Thymus (tissue), 11 donors: ENCODE data around the gene NT5DC3. TPM values are rescaled to one million over a fixed set of nuclear protein-coding genes. Genes with fewer than 3 reads are reported as not detected.
"Not testable (repeated sequence)": the region's sequence is repeated elsewhere in the genome, so short reads cannot be mapped to it uniquely, and the experiment has no call there.

Experiments used
- DNase-seq, 9 donors: peaks; one replicate each; pipeline ENCODE4 v3.0.0-alpha.2; 2013; ENCODE audit warnings: low spot score in 9 of 9, low read depth in 6 of 9, missing footprints in 1 of 9
- H3K27ac ChIP-seq, 2 donors: one replicate each; pipeline ENCODE4 v1.5.1; 2013; ENCODE audit warnings: control low read depth in 1 of 2, low read depth in 1 of 2, low read length in 1 of 2, mild to moderate bottlenecking in 1 of 2, moderate library complexity in 1 of 2
- H3K27me3 ChIP-seq, 2 donors: one replicate each; pipeline ENCODE4 v1.5.1; 2013; ENCODE audit warnings: low read length in 1 of 2; ENCODE audit not compliant: control insufficient read depth in 2 of 2, insufficient read depth in 1 of 2
- H3K36me3 ChIP-seq, 2 donors: one replicate each; pipeline ENCODE4 v1.5.1; 2013; ENCODE audit warnings: low read length in 1 of 2, mild to moderate bottlenecking in 1 of 2, moderate library complexity in 1 of 2; ENCODE audit not compliant: control insufficient read depth in 2 of 2, insufficient read depth in 2 of 2
- H3K4me1 ChIP-seq, 2 donors: one replicate each; pipeline ENCODE4 v1.5.1; 2013; ENCODE audit warnings: low read length in 2 of 2; ENCODE audit not compliant: control insufficient read depth in 2 of 2, insufficient read depth in 2 of 2
- H3K4me3 ChIP-seq, 2 donors: one replicate each; pipeline ENCODE4 v1.5.1; 2013; ENCODE audit warnings: low read length in 2 of 2, control low read depth in 1 of 2, mild to moderate bottlenecking in 1 of 2
- H3K9me3 ChIP-seq, 2 donors: one replicate each; pipeline ENCODE4 v1.5.1; 2013; ENCODE audit warnings: low read length in 1 of 2, mild to moderate bottlenecking in 1 of 2; ENCODE audit not compliant: control insufficient read depth in 2 of 2, insufficient read depth in 1 of 2
- WGBS: extraction: QIAGEN DNeasy Blood & Tissue Kit; methylation state at CpG from one replicate; pipeline ENCODE4 v1.1.7; 2013; 5-methylcytosine and 5-hydroxymethylcytosine counted together
- polyA plus RNA-seq: library from polyadenylated mRNA; stranded (reverse); fragments of 200-250 nt; gene quantifications from one replicate; pipeline ENCODE4 v1.2.3, GENCODE V29; 2013
- total RNA-seq: library from RNA; stranded (reverse); fragments of 120-200 nt; gene quantifications from one replicate; pipeline ENCODE4 v1.2.4, GENCODE V29; 2013
- donor health status: healthy.

NT5DC3 gene
- total and polyA plus RNA-seq, 2 donors = 1.6 to 2.1 TPM

- H3K27me3 ChIP-seq = no peaks in the 10 kb centered on the region
- 97% methylated on average over 2 of the region's 2 CpGs for WGBS
- H3K4me1 ChIP-seq = no peaks in the 10 kb centered on the region
- no peaks in the 10 kb centered on the region for H3K36me3 ChIP-seq
- DNase-seq = no peak
- H3K9me3 ChIP-seq = peaks cover 1 to 5% of the 10 kb centered on the region in 2 donors
- no peak overlapping the region for H3K27ac ChIP-seq
- H3K4me3 ChIP-seq = no peak overlapping the region
These were observed 21.7 kb downstream of the NT5DC3 start for GRCh38 chr12:103819312-103819711.

GRCh38 chr12:103817791-103818190 is 23.2 kb downstream of the NT5DC3 start:
- Histone ChIP-seq H3K4me3 (no peak overlapping the region), H3K9me3 (peaks cover 1 to 5% of the 10 kb centered on the region in 2 donors), H3K27ac (no peak overlapping the region), H3K27me3 (no peaks in the 10 kb centered on the region), H3K36me3 (no peaks in the 10 kb centered on the region), H3K4me1 (no peaks in the 10 kb centered on the region)
- 86% methylated on average over 2 of the region's 2 CpGs for WGBS
- no peak for DNase-seq

- Histone ChIP-seq H3K27ac (no peak overlapping the region), H3K27me3 (no peaks in the 10 kb centered on the region), H3K36me3 (no peaks in the 10 kb centered on the region), H3K9me3 (peaks cover 1 to 5% of the 10 kb centered on the region in 2 donors), H3K4me1 (no peaks in the 10 kb centered on the region), H3K4me3 (no peak overlapping the region)
- DNase-seq = no peak
- WGBS = 96% methylated on average over 1 of the region's 1 CpG
These were observed 24.4 kb downstream of the NT5DC3 start for GRCh38 chr12:103816663-103817062.

- Histone ChIP-seq H3K27me3 (no peaks in the 10 kb centered on the region), H3K36me3 (no peaks in the 10 kb centered on the region), H3K4me3 (no peak overlapping the region), H3K4me1 (no peaks in the 10 kb centered on the region), H3K9me3 (no peaks in the 10 kb centered on the region), H3K27ac (no peak overlapping the region)
- WGBS = 94% methylated on average over 3 of the region's 3 CpGs
- peak in 1 of 9 donors; percentile 23 for DNase-seq
These were observed 26.6 kb downstream of the NT5DC3 start for GRCh38 chr12:103814436-103814835.

GRCh38 chr12:103813949-103814348 is 27.1 kb downstream of the NT5DC3 start:
- no peak overlapping the region for H3K4me3 ChIP-seq
- no peak overlapping the region for H3K27ac ChIP-seq
- no peaks in the 10 kb centered on the region for H3K4me1 ChIP-seq
- no peaks in the 10 kb centered on the region for H3K36me3 ChIP-seq
- no peaks in the 10 kb centered on the region for H3K27me3 ChIP-seq
- H3K9me3 ChIP-seq = no peaks in the 10 kb centered on the region
- WGBS = 92% methylated on average over 4 of the region's 4 CpGs
- no peak for DNase-seq

GRCh38 chr12:103813426-103813825 is 27.6 kb downstream of the NT5DC3 start:
- H3K4me1 ChIP-seq = no peaks in the 10 kb centered on the region
- no peak for DNase-seq
- H3K36me3 ChIP-seq = no peaks in the 10 kb centered on the region
- no peaks in the 10 kb centered on the region for H3K27me3 ChIP-seq
- H3K27ac ChIP-seq = no peak overlapping the region
- H3K9me3 ChIP-seq = no peaks in the 10 kb centered on the region
- 98% methylated on average over 3 of the region's 3 CpGs for WGBS
- no peak overlapping the region for H3K4me3 ChIP-seq

- H3K9me3 ChIP-seq = no peaks in the 10 kb centered on the region
- 98% methylated on average over 1 of the region's 1 CpG for WGBS
- no peaks in the 10 kb centered on the region for H3K4me1 ChIP-seq
- H3K27ac ChIP-seq = no peak overlapping the region
- H3K36me3 ChIP-seq = no peaks in the 10 kb centered on the region
- H3K4me3 ChIP-seq = no peak overlapping the region
- H3K27me3 ChIP-seq = no peaks in the 10 kb centered on the region
- DNase-seq = no peak
These were observed 28.2 kb downstream of the NT5DC3 start for GRCh38 chr12:103812789-103813188.

GRCh38 chr12:103811791-103812190 is 29.2 kb downstream of the NT5DC3 start:
- DNase-seq = no peak
- no peaks in the 10 kb centered on the region for H3K27me3 ChIP-seq
- WGBS = 90% methylated on average over 6 of the region's 6 CpGs

GRCh38 chr12:103810111-103810510 is 30.9 kb downstream of the NT5DC3 start:
- H3K27me3 ChIP-seq = no peaks in the 10 kb centered on the region
- H3K27ac ChIP-seq = no peak overlapping the region
- DNase-seq = no peak
- no peaks in the 10 kb centered on the region for H3K9me3 ChIP-seq
- no peaks in the 10 kb centered on the region for H3K4me1 ChIP-seq
- H3K4me3 ChIP-seq = no peak overlapping the region
- H3K36me3 ChIP-seq = no peaks in the 10 kb centered on the region
- 87% methylated on average over 5 of the region's 5 CpGs for WGBS

More at GRCh38 chr12:103811791-103812190, 29.2 kb downstream of the NT5DC3 start:
- H3K9me3 ChIP-seq = no peaks in the 10 kb centered on the region
- no peak overlapping the region for H3K4me3 ChIP-seq
- no peak overlapping the region for H3K27ac ChIP-seq
- H3K36me3 ChIP-seq = no peaks in the 10 kb centered on the region
- H3K4me1 ChIP-seq = no peaks in the 10 kb centered on the region

GRCh38 chr12:103809639-103810038 is 31.4 kb downstream of the NT5DC3 start:
- not testable (repeated sequence) for H3K27me3 ChIP-seq, DNase-seq, H3K4me1 ChIP-seq, H3K9me3 ChIP-seq, H3K36me3 ChIP-seq, H3K27ac ChIP-seq, H3K4me3 ChIP-seq
- 88% methylated on average over 7 of the region's 7 CpGs for WGBS
